ENCODE data around the gene TOP3B. TPM values are rescaled to one million over a fixed set of nuclear protein-coding genes. Genes with fewer than 3 reads are reported as not detected.

The TOP3B gene
- total RNA-seq, 4 donors from 2014 or later, result 8.2 to 15.7 (median 14.2) TPM

- H3K27me3 ChIP-seq, result no peaks in the 10 kb centered on the region
- no peaks in the 10 kb centered on the region for H3K9me3 ChIP-seq
- no peaks in the 10 kb centered on the region for H3K4me1 ChIP-seq
- DNase-seq (no peak), ATAC-seq (no peak)
- no peak overlapping the region for H3K27ac ChIP-seq
- in situ Hi-C loops (cut with MboI; ENCODE audit: low sequenced_read_pairs in 4 of 4), result no loop called here
- TF ChIP-seq, protein P1, sequence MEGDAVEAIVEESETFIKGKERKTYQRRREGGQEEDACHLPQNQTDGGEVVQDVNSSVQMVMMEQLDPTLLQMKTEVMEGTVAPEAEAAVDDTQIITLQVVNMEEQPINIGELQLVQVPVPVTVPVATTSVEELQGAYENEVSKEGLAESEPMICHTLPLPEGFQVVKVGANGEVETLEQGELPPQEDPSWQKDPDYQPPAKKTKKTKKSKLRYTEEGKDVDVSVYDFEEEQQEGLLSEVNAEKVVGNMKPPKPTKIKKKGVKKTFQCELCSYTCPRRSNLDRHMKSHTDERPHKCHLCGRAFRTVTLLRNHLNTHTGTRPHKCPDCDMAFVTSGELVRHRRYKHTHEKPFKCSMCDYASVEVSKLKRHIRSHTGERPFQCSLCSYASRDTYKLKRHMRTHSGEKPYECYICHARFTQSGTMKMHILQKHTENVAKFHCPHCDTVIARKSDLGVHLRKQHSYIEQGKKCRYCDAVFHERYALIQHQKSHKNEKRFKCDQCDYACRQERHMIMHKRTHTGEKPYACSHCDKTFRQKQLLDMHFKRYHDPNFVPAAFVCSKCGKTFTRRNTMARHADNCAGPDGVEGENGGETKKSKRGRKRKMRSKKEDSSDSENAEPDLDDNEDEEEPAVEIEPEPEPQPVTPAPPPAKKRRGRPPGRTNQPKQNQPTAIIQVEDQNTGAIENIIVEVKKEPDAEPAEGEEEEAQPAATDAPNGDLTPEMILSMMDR (IDR thresholded peaks at IDR 0.05 in 4 of 5, conservative IDR thresholded peaks at IDR 0.05 in 1 of 5), result no peak
- no peak for TF ChIP-seq POLR2A (IDR thresholded peaks at IDR 0.05)
- intact Hi-C loops (cut with DNase I; ENCODE audit: low total_unique reads), result no loop called here
- H3K36me3 ChIP-seq, result no peaks in the 10 kb centered on the region
- no peak overlapping the region for H3K4me3 ChIP-seq
Observed at GRCh38 chr22:22001664-22002525, 19.3 kb upstream of the TOP3B start.

DNA sequence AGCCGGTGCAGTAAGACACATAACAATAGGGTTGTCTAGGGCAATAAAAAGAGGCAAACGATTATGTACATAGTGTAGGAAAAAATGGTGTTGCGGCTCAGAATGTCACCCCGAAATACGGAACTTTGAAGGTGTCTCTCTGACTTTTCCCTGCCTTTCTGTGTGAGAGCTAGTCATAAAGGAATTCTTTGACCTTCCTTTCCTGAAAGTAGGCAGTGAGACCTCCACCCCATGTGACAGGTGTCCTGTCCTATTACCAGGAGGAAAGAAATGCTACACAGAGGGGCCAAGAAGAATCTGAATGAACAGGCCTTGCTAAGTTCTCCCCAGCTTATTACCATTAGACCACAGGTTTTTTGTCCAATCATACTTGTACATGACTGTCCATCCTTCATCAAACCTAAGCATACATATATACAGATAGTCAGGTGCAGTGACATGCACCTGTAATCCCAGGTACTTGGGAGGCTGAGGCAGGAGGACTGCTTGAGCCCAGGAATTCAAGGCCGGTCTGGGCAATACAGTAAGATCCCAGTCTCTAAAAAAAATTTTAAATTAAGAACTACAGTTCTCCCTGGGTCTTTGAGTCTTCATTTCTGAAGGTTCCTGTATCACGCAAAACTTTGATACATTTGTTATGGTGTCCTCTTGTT lies 16.1 kb upstream of the TOP3B start:
- DNase-seq, result no peak
- H3K4me1 ChIP-seq, result no peaks in the 10 kb centered on the region
- no peaks in the 10 kb centered on the region for H3K27me3 ChIP-seq
- H3K36me3 ChIP-seq, result no peaks in the 10 kb centered on the region
- H3K9me3 ChIP-seq, result no peaks in the 10 kb centered on the region
- no peak overlapping the region for H3K27ac ChIP-seq
- in situ Hi-C loops (cut with MboI; ENCODE audit: low sequenced_read_pairs in 4 of 4), result no loop called here
- no peak overlapping the region for H3K4me3 ChIP-seq
- ATAC-seq, result no peak
- TF ChIP-seq POLR2A (IDR thresholded peaks at IDR 0.05), result no peak
- TF ChIP-seq, protein P1 (IDR thresholded peaks at IDR 0.05 in 4 of 5, conservative IDR thresholded peaks at IDR 0.05 in 1 of 5), result no peak
- intact Hi-C loops (cut with DNase I; ENCODE audit: low total_unique reads), result no loop called here

GRCh38 chr22:21996175-21996720 lies 13.7 kb upstream of the TOP3B start:
- DNase-seq, result no peak
- intact Hi-C loops (cut with DNase I; ENCODE audit: low total_unique reads) (no loop called here), in situ Hi-C loops (cut with MboI; ENCODE audit: low sequenced_read_pairs in 4 of 4) (no loop called here)
- TF ChIP-seq, protein P1 (IDR thresholded peaks at IDR 0.05 in 4 of 5, conservative IDR thresholded peaks at IDR 0.05 in 1 of 5), result no peak
- TF ChIP-seq POLR2A (IDR thresholded peaks at IDR 0.05), result no peak
- Histone ChIP-seq H3K27me3 (no peaks in the 10 kb centered on the region), H3K36me3 (no peaks in the 10 kb centered on the region), H3K4me1 (no peaks in the 10 kb centered on the region), H3K9me3 (no peaks in the 10 kb centered on the region), H3K27ac (no peak overlapping the region), H3K4me3 (no peak overlapping the region)
- no peak for ATAC-seq

- intact Hi-C loops (cut with DNase I; ENCODE audit: low total_unique reads) (no loop called here), in situ Hi-C loops (cut with MboI; ENCODE audit: low sequenced_read_pairs in 4 of 4) (no loop called here)
- DNase-seq, result no peak
- Histone ChIP-seq H3K9me3 (no peaks in the 10 kb centered on the region), H3K4me1 (no peaks in the 10 kb centered on the region), H3K27me3 (no peaks in the 10 kb centered on the region), H3K27ac (no peak overlapping the region), H3K36me3 (no peaks in the 10 kb centered on the region), H3K4me3 (no peak overlapping the region)
- no peak for ATAC-seq
- no peak for TF ChIP-seq POLR2A (IDR thresholded peaks at IDR 0.05)
- TF ChIP-seq, protein P1 (IDR thresholded peaks at IDR 0.05 in 4 of 5, conservative IDR thresholded peaks at IDR 0.05 in 1 of 5), result no peak
Observed at GRCh38 chr22:21995660-21996059, 13.1 kb upstream of the TOP3B start.

Data from gastrocnemius medialis (tissue), 4 donors.